Neural progenitor cell (in vitro differentiated cells): ENCODE results near the gene SDK1. TPM values are rescaled to one million over a fixed set of nuclear protein-coding genes. Genes with fewer than 3 reads are reported as not detected.

Experiments
- DNase-seq: peaks from one replicate; pipeline ENCODE4 v3.0.0-alpha.2; 2016; ENCODE audit warnings: low spot score
- H2AFZ ChIP-seq: fragments of 200-600 bp; sonication (generic); replicated peaks from 2 replicates; pipeline ENCODE4 v1.6.1; 2016; ENCODE audit warnings: antibody characterized with exemption
- H3F3A ChIP-seq: fragments of 200-600 bp; sonication (generic); 2 replicates; pipeline ENCODE4 v1.6.1; 2016; ENCODE audit warnings: antibody characterized with exemption, low read depth
- H3K27ac ChIP-seq: fragments of 200-600 bp; sonication (generic); 2 replicates; pipeline ENCODE4 v1.5.1; 2016; ENCODE audit warnings: mild to moderate bottlenecking
- H3K27me3 ChIP-seq: fragments of 200-600 bp; sonication (generic); 2 replicates; pipeline ENCODE4 v1.6.1; 2016; ENCODE audit warnings: mild to moderate bottlenecking, moderate library complexity
- H3K36me3 ChIP-seq: fragments of 200-600 bp; sonication (generic); 2 replicates; pipeline ENCODE4 v1.5.1; 2016
- H3K4me1 ChIP-seq: fragments of 200-600 bp; sonication (generic); 2 replicates; pipeline ENCODE4 v1.6.1; 2016; ENCODE audit warnings: mixed run types
- H3K4me2 ChIP-seq: fragments of 200-600 bp; sonication (generic); 2 replicates; pipeline ENCODE4 v1.6.1; 2016
- H3K4me3 ChIP-seq: fragments of 200-600 bp; sonication (generic); 2 replicates; pipeline ENCODE4 v1.5.1; 2016
- H3K79me2 ChIP-seq: fragments of 200-600 bp; sonication (generic); 2 replicates; pipeline ENCODE4 v1.6.1; 2016; ENCODE audit warnings: low read depth
- H3K9ac ChIP-seq: fragments of 200-600 bp; sonication (generic); 2 replicates; pipeline ENCODE4 v1.6.1; 2016
- H3K9me3 ChIP-seq: fragments of 200-600 bp; sonication (generic); 2 replicates; pipeline ENCODE4 v1.5.1; 2016; ENCODE audit warnings: low read depth
- H4K20me1 ChIP-seq: fragments of 200-600 bp; sonication (generic); 2 replicates; pipeline ENCODE4 v1.6.1; 2016; ENCODE audit warnings: low read depth
- H3K27ac Mint-ChIP-seq: 3 replicates; pipeline ENCODE4 v1.8.0; 2021; ENCODE audit warnings: mixed read lengths
- H3K27me3 Mint-ChIP-seq: 2 replicates; pipeline ENCODE4 v1.8.0; 2022; ENCODE audit warnings: low read depth, mild to moderate bottlenecking, inconsistent platforms, moderate library complexity, mixed read lengths; ENCODE audit not compliant: insufficient read depth
- H3K36me3 Mint-ChIP-seq: 3 replicates; pipeline ENCODE4 v1.8.0; 2021; ENCODE audit warnings: mixed read lengths
- H3K4me1 Mint-ChIP-seq: 3 replicates; pipeline ENCODE4 v1.8.0; 2021; ENCODE audit warnings: mixed read lengths
- H3K4me3 Mint-ChIP-seq: 3 replicates; pipeline ENCODE4 v1.8.0; 2021; ENCODE audit warnings: mild to moderate bottlenecking, moderate library complexity, mixed read lengths
- H3K9me3 Mint-ChIP-seq: 3 replicates; pipeline ENCODE4 v1.8.0; 2020; ENCODE audit warnings: mixed read lengths
- EZH2 ChIP-seq: fragments of 200-600 bp; sonication (generic); IDR thresholded peaks from 2 replicates; pipeline ENCODE4 v1.6.1; 2017; ENCODE audit warnings: antibody characterized with exemption, mild to moderate bottlenecking, moderate library complexity
- EZH2phosphoT487 ChIP-seq: fragments of 200-600 bp; sonication (generic); IDR thresholded peaks from 2 replicates; pipeline ENCODE4 v1.6.1; 2017; ENCODE audit warnings: antibody characterized with exemption
- total RNA-seq: library from RNA; depleted of rRNA; stranded (reverse); fragments of >200 nt; gene quantifications from 2 replicates; pipeline ENCODE4 v1.2.3, GENCODE V29; 2015; ENCODE audit warnings: low replicate concordance
- TF ChIP-seq, protein P1 (sequence below): fragments of 200-600 bp; sonication (generic); IDR thresholded peaks from 2 replicates; pipeline ENCODE4 v1.5.1; 2017; ENCODE audit warnings: antibody characterized with exemption, mild to moderate bottlenecking

Gene SDK1
- total RNA-seq, 1 donor from 2014 or later = 4.9 TPM

- no peak overlapping the region for H3K4me3 ChIP-seq
- no peak overlapping the region for H2AFZ ChIP-seq
- peaks cover 5% of the 10 kb centered on the region for H3K4me1 ChIP-seq
- H3K27me3 ChIP-seq = no peaks in the 10 kb centered on the region
- no peaks in the 10 kb centered on the region for H3K9me3 Mint-ChIP-seq
- H3K27me3 Mint-ChIP-seq = peaks cover 2% of the 10 kb centered on the region
- no peaks in the 10 kb centered on the region for H3K9me3 ChIP-seq
- no peak overlapping the region for H3K9ac ChIP-seq
- H3K4me3 Mint-ChIP-seq = no peak overlapping the region
- H3K36me3 Mint-ChIP-seq = no peaks in the 10 kb centered on the region
- TF ChIP-seq, protein P1, sequence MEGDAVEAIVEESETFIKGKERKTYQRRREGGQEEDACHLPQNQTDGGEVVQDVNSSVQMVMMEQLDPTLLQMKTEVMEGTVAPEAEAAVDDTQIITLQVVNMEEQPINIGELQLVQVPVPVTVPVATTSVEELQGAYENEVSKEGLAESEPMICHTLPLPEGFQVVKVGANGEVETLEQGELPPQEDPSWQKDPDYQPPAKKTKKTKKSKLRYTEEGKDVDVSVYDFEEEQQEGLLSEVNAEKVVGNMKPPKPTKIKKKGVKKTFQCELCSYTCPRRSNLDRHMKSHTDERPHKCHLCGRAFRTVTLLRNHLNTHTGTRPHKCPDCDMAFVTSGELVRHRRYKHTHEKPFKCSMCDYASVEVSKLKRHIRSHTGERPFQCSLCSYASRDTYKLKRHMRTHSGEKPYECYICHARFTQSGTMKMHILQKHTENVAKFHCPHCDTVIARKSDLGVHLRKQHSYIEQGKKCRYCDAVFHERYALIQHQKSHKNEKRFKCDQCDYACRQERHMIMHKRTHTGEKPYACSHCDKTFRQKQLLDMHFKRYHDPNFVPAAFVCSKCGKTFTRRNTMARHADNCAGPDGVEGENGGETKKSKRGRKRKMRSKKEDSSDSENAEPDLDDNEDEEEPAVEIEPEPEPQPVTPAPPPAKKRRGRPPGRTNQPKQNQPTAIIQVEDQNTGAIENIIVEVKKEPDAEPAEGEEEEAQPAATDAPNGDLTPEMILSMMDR = no peak
- TF ChIP-seq EZH2phosphoT487 (no peak), EZH2 (no peak)
- H3K27ac ChIP-seq = no peak overlapping the region
- no peaks in the 10 kb centered on the region for H3K36me3 ChIP-seq
- H4K20me1 ChIP-seq = no peaks in the 10 kb centered on the region
- H3F3A ChIP-seq = no peaks in the 10 kb centered on the region
- DNase-seq = no peak
- H3K4me2 ChIP-seq = no peak overlapping the region
- no peak overlapping the region for H3K27ac Mint-ChIP-seq
- peaks cover 9% of the 10 kb centered on the region for H3K4me1 Mint-ChIP-seq
- H3K79me2 ChIP-seq = no peaks in the 10 kb centered on the region
Observed at GRCh38 chr7:3408814-3409595, 108.0 kb downstream of the SDK1 start.

DNA sequence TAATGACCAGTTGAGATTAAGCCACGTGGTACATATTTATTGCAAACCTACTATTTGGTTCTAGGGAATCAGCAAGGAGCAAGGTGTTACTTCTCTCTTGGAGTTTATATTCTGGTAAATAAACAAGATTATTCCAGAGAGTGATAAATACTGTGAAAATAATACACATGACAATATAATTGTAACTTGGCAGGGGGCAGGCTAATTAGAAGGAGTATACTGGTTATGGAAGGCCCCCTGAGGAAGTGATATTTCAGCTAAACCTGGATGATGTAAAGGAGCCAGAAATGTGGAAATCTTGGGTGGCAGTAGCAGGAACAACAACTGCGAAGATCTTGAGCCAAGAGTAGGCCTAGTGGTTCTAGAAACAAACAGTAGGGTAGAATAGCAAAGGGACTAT lies 111.8 kb downstream of the SDK1 start:
- Histone ChIP-seq H3K4me1 (no peaks in the 10 kb centered on the region), H4K20me1 (no peaks in the 10 kb centered on the region), H3K9ac (no peak overlapping the region), H3K4me2 (no peak overlapping the region), H3K36me3 (no peaks in the 10 kb centered on the region), H2AFZ (no peak overlapping the region), H3K27ac (no peak overlapping the region), H3K9me3 (no peaks in the 10 kb centered on the region), H3K4me3 (no peak overlapping the region), H3K27me3 (no peaks in the 10 kb centered on the region), H3F3A (no peaks in the 10 kb centered on the region), H3K79me2 (no peaks in the 10 kb centered on the region)
- Mint-ChIP-seq H3K4me1 (peaks cover 17% of the 10 kb centered on the region), H3K27me3 (peaks cover 2% of the 10 kb centered on the region), H3K27ac (no peak overlapping the region), H3K4me3 (no peak overlapping the region), H3K36me3 (no peaks in the 10 kb centered on the region), H3K9me3 (no peaks in the 10 kb centered on the region)
- TF ChIP-seq EZH2 = no peak
- TF ChIP-seq, protein P1 = no peak
- DNase-seq = no peak

DNA sequence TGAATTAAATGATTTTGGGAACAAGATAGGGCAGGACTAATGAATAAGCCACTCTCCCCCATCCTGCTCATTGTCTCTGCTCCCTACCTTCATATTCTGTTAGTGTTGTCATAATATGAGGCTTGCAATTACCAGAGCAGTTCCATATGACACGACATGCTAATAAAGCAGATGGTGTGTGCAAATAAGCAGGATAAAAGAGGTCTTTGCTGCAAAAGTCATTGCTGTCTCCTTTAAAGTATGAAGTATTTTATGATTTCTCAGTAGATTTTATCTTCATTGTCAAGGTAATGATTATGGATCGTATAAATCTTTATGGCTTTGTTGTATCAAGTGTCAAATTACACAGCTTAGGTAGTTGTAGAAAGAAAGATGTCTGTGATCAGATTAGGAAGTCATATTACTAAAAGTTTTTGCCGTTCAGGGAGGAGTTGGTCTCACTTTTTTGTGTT lies 114.8 kb downstream of the SDK1 start:
- no peak overlapping the region for H3K27ac Mint-ChIP-seq
- no peak overlapping the region for H3K4me2 ChIP-seq
- no peaks in the 10 kb centered on the region for H3K36me3 Mint-ChIP-seq
- H4K20me1 ChIP-seq = no peaks in the 10 kb centered on the region
- TF ChIP-seq, protein P1 = no peak
- no peak for TF ChIP-seq EZH2phosphoT487
- no peaks in the 10 kb centered on the region for H3K79me2 ChIP-seq
- peaks cover 2% of the 10 kb centered on the region for H3K9me3 Mint-ChIP-seq
- H3K27me3 Mint-ChIP-seq = peaks cover 2% of the 10 kb centered on the region
- H3K9ac ChIP-seq = no peak overlapping the region
- H3F3A ChIP-seq = no peaks in the 10 kb centered on the region
- no peak overlapping the region for H2AFZ ChIP-seq
- H3K36me3 ChIP-seq = no peaks in the 10 kb centered on the region
- peaks cover 10% of the 10 kb centered on the region for H3K4me1 Mint-ChIP-seq
- H3K27me3 ChIP-seq = no peaks in the 10 kb centered on the region
- no peak overlapping the region for H3K4me3 ChIP-seq
- no peak overlapping the region for H3K4me3 Mint-ChIP-seq
- no peaks in the 10 kb centered on the region for H3K9me3 ChIP-seq
- H3K27ac ChIP-seq = no peak overlapping the region
- no peaks in the 10 kb centered on the region for H3K4me1 ChIP-seq
- DNase-seq = no peak
